Activated CD4-positive, alpha-beta T cell treated with anti-CD3 and anti-CD28 coated beads, Interleukin-2, amount 10 ng/mL, durations not matched to agents 7 days and 5 days (primary cell): Measurements from ENCODE around the gene IL1B. TPM values are rescaled to one million over a fixed set of nuclear protein-coding genes. Genes with fewer than 3 reads are reported as not detected.
A peak's percentile ranks its signal among the peaks of the same experiment; 100 is the strongest.

Source experiments
- CTCF ChIA-PET: fragments of 350-600 bp; sonication (Branson Sonifier 250); formaldehyde crosslinking; loops from one replicate; lab custom pipeline; 2021; ENCODE audit warnings: antibody characterized with exemption; lab: Charles Lee
- POLR2A ChIA-PET: fragments of 350-600 bp; sonication (Branson Sonifier 250); formaldehyde crosslinking; loops from one replicate; lab custom pipeline; 2021; ENCODE audit warnings: antibody characterized with exemption; lab: Charles Lee
- DNase-seq: peaks from one replicate; pipeline ENCODE4 v3.0.0-alpha.2; 2020
- H3K27ac Mint-ChIP-seq: one replicate; pipeline ENCODE4 v1.8.0; 2021; ENCODE audit warnings: mild to moderate bottlenecking, moderate library complexity, mixed read lengths
- H3K27me3 Mint-ChIP-seq: one replicate; pipeline ENCODE4 v1.8.0; 2021; ENCODE audit warnings: mixed read lengths
- H3K36me3 Mint-ChIP-seq: one replicate; pipeline ENCODE4 v1.8.0; 2021; ENCODE audit warnings: low read depth, mixed read lengths
- H3K4me1 Mint-ChIP-seq: one replicate; pipeline ENCODE4 v1.8.0; 2021; ENCODE audit warnings: mixed read lengths
- H3K4me3 Mint-ChIP-seq: one replicate; pipeline ENCODE4 v1.8.0; 2021; ENCODE audit warnings: mild to moderate bottlenecking, moderate library complexity, mixed read lengths
- H3K9me3 Mint-ChIP-seq: one replicate; pipeline ENCODE4 v1.8.0; 2021; ENCODE audit warnings: mixed read lengths
- total RNA-seq, 2 experiments: library from RNA; stranded (reverse); gene quantifications; one replicate each; pipeline ENCODE4 v1.2.3, GENCODE V29; 2021

The IL1B gene
- total RNA-seq, 2 experiments from 2014 or later = not detected

DNA sequence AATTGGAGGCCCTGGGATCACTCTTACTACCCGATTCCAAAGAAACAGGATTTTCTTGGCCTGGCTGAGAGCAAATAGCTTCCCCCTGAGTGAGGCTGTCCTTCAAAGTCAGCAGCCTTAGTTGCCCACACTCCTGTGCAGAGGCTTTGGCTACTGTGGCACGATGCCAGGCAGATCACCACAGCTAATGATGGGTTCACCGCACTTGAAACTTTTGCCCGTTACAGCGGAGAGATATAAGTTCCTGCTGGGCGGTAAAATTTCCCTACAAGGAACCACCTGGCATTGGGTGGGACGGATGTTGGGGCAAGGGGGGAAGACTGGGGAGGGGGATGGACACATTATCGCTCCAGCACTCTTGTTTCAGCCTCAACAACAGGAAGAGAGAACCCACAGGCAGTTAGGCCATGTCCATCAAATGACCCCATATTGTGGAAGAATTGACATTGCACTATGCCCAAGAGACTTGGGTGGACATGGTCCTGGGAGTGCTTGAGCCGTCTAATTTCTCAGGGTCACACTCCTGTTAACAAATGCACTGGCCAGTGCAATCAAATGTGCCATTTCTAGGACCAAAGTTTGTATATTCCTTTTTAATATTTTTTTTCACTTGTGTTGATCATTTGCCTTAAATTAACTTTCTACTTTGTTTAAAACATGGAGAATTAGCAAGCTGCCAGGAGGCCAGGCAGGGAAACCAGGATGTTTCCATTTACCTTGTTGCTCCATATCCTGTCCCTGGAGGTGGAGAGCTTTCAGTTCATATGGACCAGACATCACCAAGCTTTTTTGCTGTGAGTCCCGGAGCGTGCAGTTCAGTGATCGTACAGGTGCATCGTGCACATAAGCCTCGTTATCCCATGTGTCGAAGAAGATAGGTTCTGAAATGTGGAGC lies 4.4 kb downstream of the IL1B start:
- no peak overlapping the region for H3K4me3 Mint-ChIP-seq
- CTCF ChIA-PET = interaction anchor here (1.5 to 2.1 kb wide), 3 partner anchors 13 to 53 kb away, joined by 4 to 6 read pairs (median 4); no protein-coding TSS in a partner anchor
- peaks cover 12% of the 10 kb centered on the region for H3K27me3 Mint-ChIP-seq
- H3K36me3 Mint-ChIP-seq = no peaks in the 10 kb centered on the region
- POLR2A ChIA-PET = no interaction called here
- no peaks in the 10 kb centered on the region for H3K4me1 Mint-ChIP-seq
- H3K27ac Mint-ChIP-seq = no peak overlapping the region
- no peak for DNase-seq
- no peaks in the 10 kb centered on the region for H3K9me3 Mint-ChIP-seq

DNA sequence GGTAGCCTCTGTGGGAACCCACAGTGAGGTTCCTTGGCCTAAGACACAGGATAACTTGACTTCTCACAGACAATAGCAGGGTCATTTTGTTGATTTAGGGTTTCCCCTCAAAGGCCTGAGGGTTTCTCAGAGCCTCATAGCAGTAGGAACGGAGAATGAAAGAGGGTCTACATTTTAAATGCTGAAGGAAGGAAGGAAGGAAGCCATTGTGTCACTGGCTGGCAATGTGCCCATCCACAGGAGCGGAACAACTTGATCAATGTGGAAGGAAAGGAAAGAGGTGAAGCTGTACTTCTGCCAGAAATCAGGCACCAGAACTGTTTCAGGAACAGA lies 5.1 kb downstream of the IL1B start:
- H3K27me3 Mint-ChIP-seq = peaks cover 10% of the 10 kb centered on the region
- no peaks in the 10 kb centered on the region for H3K4me1 Mint-ChIP-seq
- no peak for DNase-seq
- no peaks in the 10 kb centered on the region for H3K9me3 Mint-ChIP-seq
- ChIA-PET CTCF (interaction anchor here (1.7 kb wide), 1 partner anchor 12 kb away, joined by 4 read pairs; no protein-coding TSS in a partner anchor), POLR2A (no interaction called here)
- no peak overlapping the region for H3K27ac Mint-ChIP-seq
- no peaks in the 10 kb centered on the region for H3K36me3 Mint-ChIP-seq
- H3K4me3 Mint-ChIP-seq = no peak overlapping the region

DNA sequence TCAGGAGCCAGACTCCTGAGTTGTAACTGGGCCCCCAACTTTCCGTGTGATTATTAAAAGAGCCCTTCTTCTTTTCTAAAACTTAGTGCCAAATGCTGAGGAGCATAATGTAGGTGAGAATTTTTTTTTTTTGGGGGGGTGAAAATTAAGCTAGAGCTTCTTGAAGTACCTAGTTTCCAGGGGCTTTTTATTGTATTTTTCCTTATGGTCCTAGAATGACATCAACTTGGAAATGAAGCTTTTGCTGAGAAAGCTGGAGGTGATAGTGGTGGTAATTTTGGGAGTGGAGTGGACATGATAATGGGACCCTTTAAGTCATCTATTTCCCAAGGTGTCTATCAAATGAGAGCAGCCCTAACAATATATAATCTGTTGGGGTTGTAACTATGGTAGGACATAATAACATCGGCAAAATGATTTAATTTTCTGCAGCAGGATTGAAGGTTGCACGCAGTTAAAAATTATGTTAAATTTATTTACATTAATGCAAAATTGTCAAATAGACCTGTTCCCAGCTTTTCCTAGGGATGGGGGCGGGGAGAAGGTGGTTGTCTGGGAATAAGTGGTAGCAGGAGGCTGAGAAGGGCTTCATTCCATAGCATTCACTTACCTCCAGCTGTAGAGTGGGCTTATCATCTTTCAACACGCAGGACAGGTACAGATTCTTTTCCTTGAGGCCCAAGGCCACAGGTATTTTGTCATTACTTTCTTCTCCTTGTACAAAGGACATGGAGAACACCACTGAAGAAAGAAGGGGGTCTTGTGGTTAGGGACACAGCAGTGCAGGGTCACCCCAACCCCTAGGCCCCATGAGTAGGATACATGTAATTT lies 5.7 kb downstream of the IL1B start:
- H3K27ac Mint-ChIP-seq = no peak overlapping the region
- H3K36me3 Mint-ChIP-seq = no peaks in the 10 kb centered on the region
- CTCF ChIA-PET = interaction anchor here (0.6 to 1.7 kb wide), 2 partner anchors 12 to 21 kb away, joined by 3 to 4 read pairs; no protein-coding TSS in a partner anchor

DNA sequence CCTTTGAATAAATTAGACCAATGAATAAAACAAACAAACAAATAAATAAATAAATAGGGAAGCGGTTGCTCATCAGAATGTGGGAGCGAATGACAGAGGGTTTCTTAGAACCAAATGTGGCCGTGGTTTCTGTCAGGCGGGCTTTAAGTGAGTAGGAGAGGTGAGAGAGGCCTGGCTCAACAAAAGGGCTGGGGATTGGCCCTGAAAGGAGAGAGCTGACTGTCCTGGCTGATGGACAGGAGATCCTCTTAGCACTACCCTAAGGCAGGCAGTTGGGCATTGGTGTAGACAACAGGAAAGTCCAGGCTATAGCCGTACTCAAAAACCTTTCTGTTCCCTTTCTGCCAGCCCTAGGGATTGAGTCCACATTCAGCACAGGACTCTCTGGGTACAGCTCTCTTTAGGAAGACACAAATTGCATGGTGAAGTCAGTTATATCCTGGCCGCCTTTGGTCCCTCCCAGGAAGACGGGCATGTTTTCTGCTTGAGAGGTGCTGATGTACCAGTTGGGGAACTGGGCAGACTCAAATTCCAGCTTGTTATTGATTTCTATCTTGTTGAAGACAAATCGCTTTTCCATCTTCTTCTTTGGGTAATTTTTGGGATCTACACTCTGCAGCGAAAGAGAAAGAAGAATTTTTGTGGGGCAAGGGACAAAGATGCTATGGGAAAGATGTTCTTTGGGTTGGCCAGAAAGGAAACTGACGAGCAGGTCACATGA lies 6.5 kb downstream of the IL1B start:
- no peak for DNase-seq
- H3K4me3 Mint-ChIP-seq = no peak overlapping the region
- ChIA-PET POLR2A (no interaction called here), CTCF (interaction anchor here (1.7 kb wide), 1 partner anchor 11 kb away, joined by 4 read pairs; no protein-coding TSS in a partner anchor)
- H3K27me3 Mint-ChIP-seq = peaks cover 7% of the 10 kb centered on the region
- H3K36me3 Mint-ChIP-seq = no peaks in the 10 kb centered on the region
- no peak overlapping the region for H3K27ac Mint-ChIP-seq
- H3K4me1 Mint-ChIP-seq = no peaks in the 10 kb centered on the region
- no peaks in the 10 kb centered on the region for H3K9me3 Mint-ChIP-seq

More for the DNA sequence above, 5.7 kb downstream of the IL1B start:
- POLR2A ChIA-PET = no interaction called here
- H3K4me1 Mint-ChIP-seq = no peaks in the 10 kb centered on the region
- no peak overlapping the region for H3K4me3 Mint-ChIP-seq
- H3K9me3 Mint-ChIP-seq = no peaks in the 10 kb centered on the region
- H3K27me3 Mint-ChIP-seq = peaks cover 8% of the 10 kb centered on the region
- no peak for DNase-seq

DNA sequence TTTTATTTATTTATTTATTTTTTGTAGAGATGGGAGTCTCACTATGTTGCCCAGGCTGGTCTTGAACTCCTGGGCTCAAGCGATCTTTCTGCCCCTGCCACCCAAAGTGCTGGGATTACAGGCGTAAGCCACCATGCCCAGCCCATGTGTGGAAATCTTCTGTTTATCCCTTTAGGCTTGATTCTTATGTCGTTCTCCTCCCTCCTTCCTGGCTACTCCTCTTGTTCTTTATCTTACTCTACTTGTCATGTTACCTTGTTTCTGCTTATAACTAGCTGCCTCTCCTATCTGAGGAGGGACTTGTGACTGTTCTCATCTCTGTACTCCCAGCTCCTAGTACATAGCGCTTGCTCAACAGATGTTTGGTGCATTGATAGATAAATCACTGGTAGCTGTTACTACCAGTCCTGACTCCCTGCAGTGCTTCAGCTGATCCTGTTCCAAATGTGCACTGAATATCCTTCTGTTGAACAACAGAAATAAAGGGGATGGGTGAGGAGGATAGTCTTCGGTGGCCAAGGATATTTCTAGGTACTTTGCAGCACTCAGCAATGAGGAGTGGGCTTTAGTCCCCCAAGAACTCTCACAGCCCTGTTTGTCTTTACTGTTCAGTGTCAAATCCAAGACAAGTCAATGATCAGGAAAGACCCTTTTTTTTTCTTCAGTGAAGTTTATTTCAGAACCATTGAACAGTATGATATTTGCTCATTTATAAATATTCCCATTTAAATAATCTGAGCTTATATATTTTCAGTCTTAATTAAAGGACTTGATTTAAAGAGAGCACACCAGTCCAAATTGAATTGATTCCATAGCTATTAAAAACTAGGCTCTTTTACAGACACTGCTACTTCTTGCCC lies 7.2 kb downstream of the IL1B start:
- H3K27ac Mint-ChIP-seq = no peak overlapping the region
- H3K9me3 Mint-ChIP-seq = no peaks in the 10 kb centered on the region
- ChIA-PET CTCF (interaction anchor here (1.7 kb wide), 1 partner anchor 9 kb away, joined by 4 read pairs; no protein-coding TSS in a partner anchor), POLR2A (interaction anchor here (0.6 kb wide), 1 partner anchor 89 kb away, joined by 4 read pairs; no protein-coding TSS in a partner anchor)
- H3K4me3 Mint-ChIP-seq = no peak overlapping the region
- DNase-seq = no peak
- H3K27me3 Mint-ChIP-seq = peaks cover 4% of the 10 kb centered on the region
- no peaks in the 10 kb centered on the region for H3K4me1 Mint-ChIP-seq
- H3K36me3 Mint-ChIP-seq = no peaks in the 10 kb centered on the region

DNA sequence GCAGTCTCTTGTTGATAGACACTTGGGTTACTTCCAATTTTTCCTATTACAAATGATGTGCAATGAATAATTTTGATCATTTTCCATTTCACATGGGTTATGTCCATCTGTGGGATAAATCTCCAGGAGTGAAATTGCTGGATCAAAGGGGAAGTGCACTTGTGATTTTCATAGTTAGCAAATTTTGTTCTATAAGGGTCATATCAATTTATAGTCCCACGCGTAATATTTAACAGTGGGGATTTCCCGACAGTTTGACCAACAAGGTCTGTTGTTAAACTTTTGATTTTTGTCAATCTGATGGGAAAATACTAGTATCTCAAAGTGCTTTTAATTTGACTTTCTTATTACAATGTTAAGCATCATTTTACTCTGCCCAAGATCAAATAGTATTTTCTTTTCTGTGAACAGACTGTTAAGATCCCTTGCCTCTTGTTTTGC lies 8.3 kb downstream of the IL1B start:
- Mint-ChIP-seq H3K4me1 (peaks cover under 1% of the 10 kb centered on the region), H3K27me3 (peaks cover 4% of the 10 kb centered on the region), H3K9me3 (peaks cover under 1% of the 10 kb centered on the region), H3K4me3 (no peak overlapping the region), H3K27ac (no peak overlapping the region), H3K36me3 (no peaks in the 10 kb centered on the region)
- POLR2A ChIA-PET = no interaction called here
- DNase-seq = no peak
- CTCF ChIA-PET = interaction anchor here (1.7 kb wide), 1 partner anchor 10 kb away, joined by 4 read pairs; no protein-coding TSS in a partner anchor

DNA sequence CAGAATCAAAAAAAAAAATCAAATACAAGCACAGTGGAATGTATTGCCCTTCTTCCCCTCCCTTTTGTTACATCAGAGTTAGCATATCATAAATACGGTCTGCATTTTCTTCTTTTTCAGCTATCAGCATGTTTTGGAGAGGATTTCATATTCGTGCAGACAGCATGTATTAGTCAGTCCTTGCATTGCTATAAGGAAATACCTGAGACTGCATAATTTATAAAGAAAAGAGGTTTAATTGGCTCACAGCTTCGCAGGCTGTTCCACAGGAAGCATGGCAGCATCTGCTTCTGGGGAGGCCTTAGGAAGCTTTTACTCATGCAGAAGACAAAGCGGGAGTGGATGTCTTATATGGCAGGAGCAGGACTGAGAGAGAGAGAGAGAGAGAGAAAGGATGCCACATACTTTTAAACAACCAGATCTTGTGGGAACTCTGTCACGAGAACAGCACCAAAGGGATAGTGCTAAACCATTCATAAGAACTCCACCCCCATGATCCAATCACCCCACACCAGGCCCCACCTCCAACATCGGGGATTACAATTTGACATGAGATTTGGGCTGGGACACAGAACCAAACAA lies 8.9 kb downstream of the IL1B start:
- CTCF ChIA-PET = interaction anchor here (0.7 to 1.7 kb wide), 2 partner anchors 11 to 36 kb away, joined by 4 to 8 read pairs; no protein-coding TSS in a partner anchor
- no peaks in the 10 kb centered on the region for H3K36me3 Mint-ChIP-seq
- no peak overlapping the region for H3K4me3 Mint-ChIP-seq
- POLR2A ChIA-PET = interaction anchor here (0.6 kb wide), 1 partner anchor 8 kb away, joined by 4 read pairs; no protein-coding TSS in a partner anchor
- peaks cover 3% of the 10 kb centered on the region for H3K4me1 Mint-ChIP-seq
- H3K27me3 Mint-ChIP-seq = peaks cover 4% of the 10 kb centered on the region
- DNase-seq = no peak
- no peak overlapping the region for H3K27ac Mint-ChIP-seq
- peaks cover 2% of the 10 kb centered on the region for H3K9me3 Mint-ChIP-seq

DNA sequence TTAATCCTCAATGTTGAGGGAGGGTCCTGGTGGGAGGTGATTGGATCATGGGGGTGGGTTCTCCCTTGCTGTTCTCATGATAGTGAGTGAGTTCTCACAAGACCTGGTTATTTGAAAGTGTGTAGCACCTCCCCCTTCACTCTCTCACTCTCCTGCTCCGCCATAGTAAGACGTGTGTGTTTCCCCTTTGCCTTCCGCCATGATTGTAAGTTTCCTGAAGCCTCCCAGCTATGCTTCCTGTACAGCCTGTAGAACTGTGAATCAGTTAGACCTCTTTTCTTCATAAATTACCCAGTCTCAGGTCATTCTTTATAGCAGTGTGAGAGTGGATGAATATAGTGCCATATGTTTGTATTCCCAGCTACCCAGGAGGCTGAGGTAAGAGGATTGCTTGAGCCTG lies 9.6 kb downstream of the IL1B start:
- Mint-ChIP-seq H3K27me3 (peaks cover 4% of the 10 kb centered on the region), H3K27ac (no peak overlapping the region), H3K4me3 (no peak overlapping the region), H3K4me1 (peaks cover 9% of the 10 kb centered on the region), H3K9me3 (peaks cover 2% of the 10 kb centered on the region), H3K36me3 (no peaks in the 10 kb centered on the region)
- DNase-seq = no peak
- POLR2A ChIA-PET = no interaction called here
- CTCF ChIA-PET = no interaction called here

DNA sequence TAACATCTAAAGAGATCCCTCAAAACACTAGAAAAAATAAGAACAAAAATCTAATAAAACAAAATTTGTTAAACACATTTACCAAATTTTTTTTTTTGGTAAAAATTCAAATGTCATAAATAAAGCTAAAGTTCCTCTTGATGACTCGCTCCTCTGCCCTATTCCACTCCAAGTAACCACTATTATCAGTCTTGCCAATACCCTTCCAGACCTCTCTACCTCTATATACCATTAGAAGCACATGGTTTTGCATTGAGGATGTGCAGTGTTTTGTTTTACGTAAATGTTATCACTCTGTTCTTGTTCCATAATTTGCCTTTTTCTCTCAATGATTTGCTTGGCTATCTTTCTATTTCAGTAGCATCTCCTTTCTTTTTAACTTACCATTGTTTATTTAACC lies 10.9 kb downstream of the IL1B start:
- H3K9me3 Mint-ChIP-seq = peaks cover 2% of the 10 kb centered on the region
- no peak for DNase-seq
- H3K27ac Mint-ChIP-seq = no peak overlapping the region
- peaks cover 19% of the 10 kb centered on the region for H3K4me1 Mint-ChIP-seq
- peaks cover 4% of the 10 kb centered on the region for H3K27me3 Mint-ChIP-seq
- CTCF ChIA-PET = no interaction called here
- POLR2A ChIA-PET = no interaction called here
- H3K36me3 Mint-ChIP-seq = no peaks in the 10 kb centered on the region
- H3K4me3 Mint-ChIP-seq = no peak overlapping the region

DNA sequence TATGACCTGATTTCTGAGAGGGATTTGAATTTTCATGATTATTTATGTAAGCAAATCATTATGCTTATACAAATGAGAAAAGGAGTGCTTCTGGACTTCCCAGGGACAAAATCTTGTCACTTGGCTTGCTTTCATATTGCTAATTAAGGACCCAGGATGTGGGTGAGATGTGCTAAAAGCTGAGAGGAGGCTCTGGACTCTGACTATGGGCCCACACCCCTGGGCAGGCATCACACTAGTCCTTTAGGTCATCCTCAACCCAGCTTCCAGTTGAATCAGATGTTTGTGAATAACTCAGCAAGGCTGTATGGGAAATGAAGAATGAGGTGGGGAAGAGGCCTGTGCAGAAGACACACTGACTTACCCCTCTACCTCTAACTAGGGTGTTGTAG lies 11.9 kb downstream of the IL1B start:
- POLR2A ChIA-PET = no interaction called here
- Mint-ChIP-seq H3K9me3 (peaks cover 2% of the 10 kb centered on the region), H3K27me3 (peaks cover 4% of the 10 kb centered on the region), H3K36me3 (no peaks in the 10 kb centered on the region), H3K4me1 (peaks cover 26% of the 10 kb centered on the region), H3K4me3 (no peak overlapping the region), H3K27ac (no peak overlapping the region)
- no peak for DNase-seq
- CTCF ChIA-PET = interaction anchor here (1.1 kb wide), 1 partner anchor 9 kb away, joined by 3 read pairs; no protein-coding TSS in a partner anchor

DNA sequence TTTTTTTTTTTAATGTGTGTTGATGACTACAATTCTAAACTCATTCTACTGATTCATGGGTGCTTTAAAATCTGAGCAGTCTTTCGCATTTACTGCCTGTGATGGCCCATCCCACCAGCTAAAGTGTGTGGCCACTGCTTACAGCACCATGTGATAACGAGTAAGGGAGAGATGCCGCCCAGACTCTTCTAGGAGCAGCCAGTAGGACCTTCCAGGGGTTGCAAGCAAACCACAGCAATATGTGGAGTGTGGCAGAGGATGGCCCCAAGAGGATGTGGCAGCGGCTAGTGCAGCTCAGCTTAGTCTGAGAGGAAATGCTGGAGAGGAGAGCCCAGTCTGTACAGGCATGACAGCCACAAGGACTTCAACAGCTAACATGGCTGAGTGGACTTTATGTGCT lies 14.9 kb downstream of the IL1B start:
- Mint-ChIP-seq H3K27me3 (no peaks in the 10 kb centered on the region), H3K36me3 (no peaks in the 10 kb centered on the region), H3K4me3 (no peak overlapping the region), H3K9me3 (peaks cover 2% of the 10 kb centered on the region), H3K4me1 (peaks cover 26% of the 10 kb centered on the region), H3K27ac (peak overlapping the region; percentile 11)
- ChIA-PET POLR2A (no interaction called here), CTCF (interaction anchor here (1.4 to 1.7 kb wide), 2 partner anchors 13 to 63 kb away, joined by 3 to 4 read pairs; no protein-coding TSS in a partner anchor)
- peak; percentile 44 for DNase-seq
